Esophagus muscularis mucosa (tissue), 4 donors: ENCODE measurements around the gene GRHL3.

Experiments
- CTCF ChIP-seq, 3 experiments: fragments of 200-600 bp in 2 of 3; fragments of 450-650 bp in 1 of 3; sonication (generic) in 2 of 3; IDR thresholded peaks; one replicate each; pipeline ENCODE4 v1.5.1; 2017 to 2019; ENCODE audit warnings: antibody characterized with exemption in 3 of 3, mild to moderate bottlenecking in 2 of 3, moderate library complexity in 1 of 3
- EP300 ChIP-seq: sonication (generic); formaldehyde crosslinking; IDR thresholded peaks from one replicate; pipeline ENCODE4 v1.6.1; 2017; ENCODE audit warnings: antibody characterized with exemption
- POLR2A ChIP-seq: fragments of 450-650 bp; IDR thresholded peaks from one replicate; pipeline ENCODE4 v1.6.1; 2017; ENCODE audit warnings: antibody characterized with exemption, moderate library complexity, mild to moderate bottlenecking, low read depth
- POLR2AphosphoS5 ChIP-seq, 2 donors: sonication (generic); formaldehyde crosslinking; IDR thresholded peaks; one replicate each; pipeline ENCODE4 v1.6.1; 2017; ENCODE audit warnings: antibody characterized with exemption in 2 of 2

- TF ChIP-seq POLR2A (no peak), CTCF (IDR thresholded peaks at IDR 0.05) (no peak), EP300 (no peak), POLR2AphosphoS5 (IDR thresholded peaks at IDR 0.05) (no peak)
These were observed 68.5 kb downstream of the GRHL3 start for GRCh38 chr1:24387636-24388175.
